A172 (cell line): ENCODE measurements around the gene DDX43. TPM values are rescaled to one million over a fixed set of nuclear protein-coding genes. Genes with fewer than 3 reads are reported as not detected.
"Not testable (repeated sequence)": the region's sequence is repeated elsewhere in the genome, so short reads cannot be mapped to it uniquely, and the experiment has no call there.

ENCODE experiments used
- DNase-seq: peaks from one replicate; pipeline ENCODE4 v3.0.0-alpha.2; 2015; ENCODE audit warnings: low spot score
- total RNA-seq: library from RNA; depleted of rRNA; stranded (reverse); fragments of >200 nt; shearing (Covaris generic); gene quantifications from 2 replicates; pipeline ENCODE4 v1.2.3, GENCODE V29; 2014

The DDX43 gene
- total RNA-seq, 1 experiment from 2014 or later: not detected

- DNase-seq: peak; percentile 59
Measured at GRCh38 chr6:73388800-73389512, 5.7 kb upstream of the DDX43 start.

GRCh38 chr6:73389854-73390253 lies 4.8 kb upstream of the DDX43 start:
- DNase-seq: no peak

- no peak for DNase-seq
Measured at GRCh38 chr6:73391675-73392074, 3.0 kb upstream of the DDX43 start.

GRCh38 chr6:73392188-73392587 lies 2.4 kb upstream of the DDX43 start:
- not testable (repeated sequence) for DNase-seq

GRCh38 chr6:73393278-73393677 lies 1.4 kb upstream of the DDX43 start:
- no peak for DNase-seq

- no peak for DNase-seq
Measured at GRCh38 chr6:73395875-73396274, 1.2 kb downstream of the DDX43 start.

- DNase-seq: no peak
Measured at GRCh38 chr6:73400656-73401055, 6.0 kb downstream of the DDX43 start.

GRCh38 chr6:73409395-73409794 lies 14.8 kb downstream of the DDX43 start:
- DNase-seq: no peak

- DNase-seq: no peak
Measured at GRCh38 chr6:73413102-73413501, 18.5 kb downstream of the DDX43 start.

GRCh38 chr6:73418081-73418741 lies 23.6 kb downstream of the DDX43 start:
- peak; percentile 3 for DNase-seq

- DNase-seq: no peak
Measured at GRCh38 chr6:73421534-73421933, 26.9 kb downstream of the DDX43 start.

GRCh38 chr6:73435236-73435635 lies 40.6 kb downstream of the DDX43 start:
- DNase-seq: no peak

GRCh38 chr6:73443555-73443954 lies 48.9 kb downstream of the DDX43 start:
- DNase-seq: no peak

- no peak for DNase-seq
Measured at GRCh38 chr6:73451223-73452106, 56.8 kb downstream of the DDX43 start.

GRCh38 chr6:73452107-73452461 lies 57.5 kb downstream of the DDX43 start, which contains the start of gene CGAS:
Gene CGAS, minus strand, starts transcription at chr6:73452297. Its CDS starts 116 bp downstream, at chr6:73452181.
- DNase-seq: no peak

GRCh38 chr6:73455865-73456629 lies 61.4 kb downstream of the DDX43 start:
- no peak for DNase-seq

GRCh38 chr6:73459474-73459873 lies 64.8 kb downstream of the DDX43 start:
- DNase-seq: not testable (repeated sequence)

GRCh38 chr6:73460056-73460455 lies 65.4 kb downstream of the DDX43 start:
- no peak for DNase-seq

GRCh38 chr6:73461537-73462350 lies 67.1 kb downstream of the DDX43 start, which contains the start of gene MTO1:
Gene MTO1, plus strand, starts transcription at chr6:73461737. Its CDS starts 118 bp downstream, at chr6:73461855.
- DNase-seq: peak; percentile 80
